Measurements from ENCODE around the gene DGKE.

DGKE gene

DNA sequence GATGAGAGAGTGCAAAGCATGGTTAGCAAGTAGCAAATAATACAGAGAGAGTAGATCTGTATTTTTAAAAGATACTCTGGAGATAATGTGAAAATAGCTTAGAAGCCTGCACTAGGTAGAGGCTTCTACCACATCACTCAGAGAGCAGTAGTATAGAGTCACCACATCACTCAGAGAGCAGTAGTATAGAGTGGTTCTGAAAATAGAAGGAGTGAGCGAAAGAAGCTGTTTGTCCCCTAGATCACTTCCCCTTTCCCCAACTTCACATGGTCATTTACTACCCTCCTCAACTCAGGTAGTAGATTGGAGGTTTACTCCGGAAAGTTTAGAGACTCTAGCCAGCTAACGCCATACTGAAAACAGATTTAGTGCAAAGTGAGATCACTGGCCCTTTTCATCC, 17.1 kb downstream of the DGKE start:
- no peak for DNase-seq

DNA sequence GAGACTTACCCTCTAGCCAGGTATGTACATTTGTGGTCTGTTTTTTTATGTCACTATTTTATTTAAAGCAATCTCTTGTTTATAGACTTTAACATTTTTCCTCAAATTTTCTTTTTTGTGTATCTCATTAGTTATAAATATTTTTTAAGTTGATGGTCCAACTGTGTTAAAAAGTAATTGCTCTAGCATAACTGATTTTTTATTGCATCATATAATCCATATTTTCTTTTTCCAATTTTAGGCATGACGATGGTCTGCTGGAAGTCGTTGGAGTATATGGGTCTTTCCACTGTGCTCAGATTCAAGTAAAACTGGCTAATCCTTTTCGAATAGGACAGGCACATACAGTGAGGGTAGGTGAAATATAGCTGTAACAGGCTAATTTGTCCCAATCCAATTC, 27.9 kb downstream of the DGKE start:
- no peak for DNase-seq

DNA sequence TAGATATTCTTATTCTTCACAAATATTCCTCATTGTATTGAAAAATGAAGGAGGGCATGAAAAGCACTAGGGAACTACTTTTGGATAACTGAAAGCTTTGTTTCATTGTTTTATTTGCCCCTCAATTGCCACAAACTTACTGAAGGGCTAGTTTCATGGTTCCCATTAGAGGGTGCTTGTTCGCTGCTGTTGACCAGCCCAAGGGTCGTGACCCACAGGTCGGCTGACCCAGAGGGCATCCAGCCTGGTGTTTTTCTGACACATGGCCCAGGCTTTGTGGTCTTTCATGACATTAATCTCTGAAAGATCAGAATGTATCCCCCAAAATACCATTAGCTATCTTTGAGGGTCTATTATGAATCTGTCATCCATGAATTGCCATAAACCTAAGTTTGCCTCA, 30.0 kb downstream of the DGKE start:
- DNase-seq, result no peak

DNA sequence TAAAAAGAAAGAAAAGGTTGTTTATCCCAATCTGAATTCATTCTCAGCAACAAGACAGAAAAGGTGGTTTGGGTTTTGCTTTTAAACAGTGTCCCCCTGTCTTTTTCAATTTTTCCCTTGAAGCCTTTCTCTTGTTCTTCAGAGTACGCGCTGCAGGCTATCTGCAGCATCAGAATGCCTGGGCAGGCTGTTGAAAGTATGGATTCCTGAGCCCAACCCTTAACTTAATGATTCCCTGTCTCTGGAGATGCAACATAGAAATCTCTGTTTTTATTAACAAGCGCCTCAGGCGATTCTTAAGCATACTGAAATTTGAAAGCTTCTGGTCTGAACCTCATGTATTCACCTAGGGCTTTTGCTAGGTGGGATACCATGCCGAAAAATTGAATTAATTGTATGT, 32.1 kb downstream of the DGKE start:
- DNase-seq, result no peak

DNA sequence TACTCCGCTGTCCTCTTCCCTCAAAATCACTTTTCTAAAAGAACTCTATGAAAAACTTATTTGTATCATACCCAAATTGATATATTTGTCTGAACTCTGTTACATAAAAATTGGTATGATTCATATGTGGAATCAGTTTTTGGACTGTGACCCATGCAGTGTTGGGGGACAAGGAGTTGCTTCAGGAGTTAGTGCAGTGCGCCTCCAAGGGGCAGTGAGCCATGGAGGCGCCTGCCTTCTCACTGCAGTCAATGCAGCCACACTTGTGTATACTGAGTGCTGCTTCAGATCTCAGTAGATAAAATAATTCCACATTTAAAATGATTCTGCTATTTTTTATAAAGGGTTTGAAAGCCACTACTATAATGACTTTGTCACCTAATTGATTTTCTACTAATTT, 32.5 kb downstream of the DGKE start:
- no peak for DNase-seq

DNA sequence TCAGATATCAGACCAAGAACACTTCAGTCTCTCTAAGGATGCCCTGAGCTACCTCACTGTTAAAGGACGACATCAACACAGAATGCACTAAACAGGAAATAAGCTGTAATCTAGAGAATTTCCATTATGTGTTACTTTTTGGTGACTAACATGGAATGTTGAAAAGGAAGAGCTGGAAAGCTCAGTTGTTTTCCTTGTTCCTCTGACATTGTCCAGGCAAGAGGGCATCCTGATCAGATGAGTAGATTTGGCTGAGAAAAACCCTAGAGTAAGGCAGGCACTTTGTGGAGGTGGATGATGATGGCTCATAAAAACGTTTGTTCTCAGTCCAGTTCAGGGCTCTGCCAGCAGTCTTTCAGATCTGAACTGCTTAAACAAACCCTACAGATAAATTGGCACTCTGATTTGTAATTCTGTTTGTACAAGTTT, 34.0 kb downstream of the DGKE start:
- DNase-seq, result no peak

DNA sequence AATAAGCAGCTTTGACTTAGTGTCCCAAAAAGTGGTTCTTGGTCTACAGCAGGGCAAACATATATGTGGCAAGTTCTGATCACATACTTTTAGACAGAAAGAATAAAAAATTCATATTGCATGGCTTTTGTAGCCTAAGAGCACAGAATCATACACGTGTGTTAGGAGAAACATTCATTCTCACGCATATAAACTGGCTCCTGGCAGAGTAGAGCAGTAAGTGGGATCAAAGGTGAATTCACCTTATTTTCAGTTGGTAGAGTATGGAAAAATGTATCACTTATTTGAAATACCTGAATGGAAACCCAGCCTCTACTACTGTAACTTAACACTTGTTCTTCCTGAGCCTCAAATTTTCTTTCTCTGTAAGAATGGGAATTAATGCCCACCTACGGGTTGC, 34.8 kb downstream of the DGKE start:
- DNase-seq, result no peak

DNA sequence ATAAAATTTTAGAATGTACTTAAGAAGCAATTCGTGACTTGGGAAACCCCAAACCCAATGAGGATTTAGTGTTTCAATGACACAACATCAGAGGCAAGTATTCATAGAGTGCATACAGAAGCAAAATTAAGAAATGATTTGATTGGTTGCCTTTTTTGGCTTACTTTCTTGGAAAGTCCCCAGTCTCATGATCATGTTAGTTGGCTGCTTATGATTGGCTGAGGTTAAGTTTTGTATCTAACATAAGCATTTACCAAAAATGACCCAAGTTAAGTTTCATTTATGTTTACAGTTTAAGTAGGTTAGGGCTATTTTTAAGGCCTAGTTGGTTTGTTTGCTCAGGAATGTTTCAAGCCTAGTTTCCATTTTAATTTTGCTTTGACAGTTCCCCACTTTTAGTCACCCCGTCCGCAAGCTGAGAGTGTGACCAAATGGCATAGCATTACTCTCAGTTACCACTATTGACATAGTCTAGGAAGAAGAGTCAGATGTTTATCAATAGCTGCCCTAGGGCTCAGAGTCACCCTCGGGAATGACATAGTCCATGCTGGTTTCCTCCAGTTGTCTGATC, 36.2 kb downstream of the DGKE start:
- DNase-seq, result no peak

DNA sequence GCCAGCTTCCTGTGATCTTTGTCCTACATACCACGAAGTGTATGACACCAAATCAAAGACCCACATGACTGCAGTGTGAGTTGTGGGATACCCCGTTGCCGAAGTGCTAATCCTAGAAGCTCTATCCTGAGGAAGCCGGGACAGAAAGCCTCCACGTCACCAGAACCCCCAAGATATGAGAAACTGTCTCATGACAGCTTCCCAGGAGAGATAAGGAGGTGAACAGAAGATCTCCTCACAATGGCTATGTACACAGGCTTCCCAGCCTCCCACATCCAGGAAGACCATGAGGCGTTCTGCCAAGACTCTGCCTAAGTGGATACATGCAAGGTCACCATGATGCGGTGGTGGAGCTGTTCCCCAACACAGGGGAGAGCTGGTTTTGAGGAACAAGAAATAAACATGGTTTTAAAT, 42.8 kb downstream of the DGKE start:
- no peak for DNase-seq

DNA sequence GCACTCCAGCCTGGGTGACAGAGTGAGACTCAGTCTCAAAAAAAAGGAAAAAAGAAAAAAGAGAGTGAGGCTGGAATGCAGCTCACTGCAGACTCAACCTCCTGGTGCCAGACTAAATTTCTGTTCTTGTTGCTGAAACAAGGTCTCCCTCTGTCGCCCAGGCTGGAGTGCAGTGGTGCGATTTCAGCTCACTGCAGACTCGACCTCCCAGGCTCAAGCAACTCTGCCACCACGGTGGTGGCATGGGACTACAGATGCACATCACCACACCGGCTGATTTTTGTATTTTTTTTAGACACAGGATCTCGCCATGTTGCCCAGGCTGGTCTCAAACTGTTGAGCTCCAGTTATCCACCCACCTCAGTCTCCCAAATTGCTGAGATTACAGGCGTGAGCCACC, 45.3 kb downstream of the DGKE start:
- no peak for DNase-seq

DNA sequence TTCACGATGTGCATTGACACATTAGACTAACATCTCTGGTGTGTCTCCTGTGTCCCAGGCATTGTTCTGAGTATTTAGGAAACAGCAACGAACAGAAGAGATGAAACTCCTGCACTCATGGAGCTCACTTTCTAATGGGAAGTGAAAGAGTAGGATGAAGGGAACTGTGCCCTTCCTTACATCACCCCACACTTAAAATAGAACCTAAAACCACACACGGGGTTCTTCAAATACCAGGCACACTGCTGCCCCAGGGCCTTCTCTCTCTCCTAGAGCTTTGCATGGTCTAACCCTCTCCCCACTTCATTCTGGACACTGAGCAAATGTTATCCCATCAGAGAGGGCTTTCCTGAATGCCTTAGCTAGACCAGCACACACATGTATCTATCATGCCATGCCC, 46.2 kb downstream of the DGKE start:
- no peak for DNase-seq

DNA sequence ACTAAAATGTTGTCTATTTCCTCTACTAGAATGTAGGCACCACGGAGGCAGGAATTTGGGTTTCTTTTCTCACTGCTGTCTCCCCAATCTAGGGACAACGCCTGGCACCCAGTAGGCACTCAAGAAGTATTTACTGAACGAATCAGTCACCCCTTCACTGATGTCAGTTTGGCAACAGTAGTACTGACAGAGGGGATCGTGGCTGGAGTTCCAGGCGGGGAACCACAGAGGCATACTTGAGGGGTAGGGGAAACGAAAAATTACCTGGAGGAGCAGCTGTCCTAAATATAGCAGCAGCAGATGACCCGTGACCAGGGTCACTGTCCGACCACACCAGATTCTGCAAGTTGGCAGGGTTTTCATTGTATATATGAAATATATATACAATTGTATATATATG, 46.6 kb downstream of the DGKE start:
- no peak for DNase-seq

DNA sequence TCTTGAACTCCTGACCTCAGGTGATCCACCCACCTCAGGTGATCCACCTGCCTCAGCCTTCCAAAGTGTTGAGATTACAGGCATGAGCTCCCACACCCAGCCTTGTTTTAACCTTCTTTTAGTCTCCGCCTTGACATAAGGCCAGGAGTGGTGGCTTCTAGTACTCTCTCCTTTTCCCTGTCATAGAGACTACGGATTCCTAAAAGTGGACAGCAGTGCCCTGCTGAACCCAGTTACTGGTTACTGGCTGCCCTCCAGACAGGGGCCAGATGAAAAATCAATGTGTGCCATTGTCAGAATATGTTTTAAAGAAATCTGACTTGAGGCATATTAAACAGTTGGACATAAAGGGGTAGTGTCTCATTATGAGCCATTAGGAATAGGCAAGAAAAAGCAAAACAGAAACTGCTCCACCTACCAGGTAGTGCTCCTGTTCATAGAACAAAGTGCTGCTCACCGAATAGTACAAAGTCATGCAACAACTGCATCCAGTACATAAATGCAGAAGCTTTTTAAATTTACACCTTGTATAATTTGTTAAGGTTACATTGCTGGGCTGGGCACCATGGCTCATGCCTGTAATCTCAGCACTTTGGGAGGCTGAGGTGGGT, 47.8 kb downstream of the DGKE start:
- no peak for DNase-seq

DNA sequence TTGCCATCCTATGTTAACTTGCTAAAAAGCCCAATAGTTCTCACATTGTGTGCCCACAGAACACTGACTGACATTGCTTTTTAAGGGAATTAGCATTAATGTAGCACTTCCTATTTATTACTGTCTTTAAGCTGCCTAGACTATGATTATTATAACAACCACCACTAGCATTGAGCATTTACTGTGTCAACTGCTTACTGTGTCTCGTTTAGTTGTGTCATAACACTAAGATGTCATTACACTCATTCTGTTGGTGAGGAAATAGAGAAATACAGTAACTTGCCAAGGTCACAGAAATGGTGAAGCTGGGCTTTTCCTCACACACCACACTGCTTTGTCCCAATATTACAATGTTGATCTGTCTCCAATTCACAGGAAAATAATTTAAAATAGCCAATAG, 49.7 kb downstream of the DGKE start:
- no peak for DNase-seq

DNA sequence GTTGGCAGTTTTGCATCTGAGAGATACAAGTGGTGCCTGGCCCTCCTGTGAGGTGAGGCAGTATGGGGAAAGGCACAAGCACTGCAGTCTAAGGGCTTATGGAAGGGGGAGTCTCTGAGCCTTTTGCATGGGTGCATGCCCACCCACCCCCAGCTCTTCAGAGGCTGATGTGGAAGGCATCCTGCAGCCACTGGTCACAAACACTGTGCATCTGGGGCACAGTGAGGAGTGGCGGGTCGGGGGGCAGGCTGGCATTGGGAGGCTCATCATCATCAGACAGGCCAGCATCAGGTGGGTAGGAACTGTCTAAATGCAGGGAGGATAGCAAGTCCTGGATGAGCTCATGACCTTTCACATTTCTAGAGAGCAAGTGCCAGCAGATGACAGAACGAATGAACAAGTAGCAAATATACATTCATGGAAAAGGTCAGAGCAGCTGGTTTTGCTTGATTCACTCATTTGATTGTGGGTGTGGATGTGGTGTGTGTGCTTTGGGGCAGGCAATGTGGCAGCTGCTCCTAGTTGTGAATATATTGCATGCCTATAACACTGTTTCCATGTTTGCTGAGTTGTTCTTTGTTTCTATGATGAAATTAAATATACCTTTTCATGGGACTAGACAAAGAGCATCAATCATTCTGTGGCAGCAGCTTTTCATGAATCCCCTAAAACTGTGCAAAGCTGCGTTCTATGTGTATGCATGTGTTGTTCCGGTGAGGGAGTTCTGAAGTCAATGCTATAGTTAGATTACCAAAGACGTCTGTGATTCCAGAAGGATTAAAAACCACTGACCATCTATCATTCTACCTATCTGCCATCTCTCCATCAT, 50.7 kb downstream of the DGKE start:
- no peak for DNase-seq

DNA sequence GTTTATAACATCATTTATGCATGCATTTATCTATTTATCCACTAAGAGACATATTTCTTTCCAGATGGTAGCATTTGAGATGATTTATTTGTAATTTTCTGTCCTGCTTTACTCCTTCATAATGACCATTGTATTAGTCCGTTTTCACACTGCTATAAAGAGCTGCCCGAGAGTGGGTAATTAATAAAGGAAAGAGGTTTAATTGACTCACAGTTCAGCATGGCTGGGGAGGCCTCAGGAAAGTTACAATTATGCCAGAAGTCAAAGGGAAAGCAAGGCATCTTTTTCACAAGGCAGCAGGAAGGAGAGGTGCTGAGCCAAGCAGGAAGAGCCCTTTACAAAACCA, 51.3 kb downstream of the DGKE start:
- no peak for DNase-seq

DNA sequence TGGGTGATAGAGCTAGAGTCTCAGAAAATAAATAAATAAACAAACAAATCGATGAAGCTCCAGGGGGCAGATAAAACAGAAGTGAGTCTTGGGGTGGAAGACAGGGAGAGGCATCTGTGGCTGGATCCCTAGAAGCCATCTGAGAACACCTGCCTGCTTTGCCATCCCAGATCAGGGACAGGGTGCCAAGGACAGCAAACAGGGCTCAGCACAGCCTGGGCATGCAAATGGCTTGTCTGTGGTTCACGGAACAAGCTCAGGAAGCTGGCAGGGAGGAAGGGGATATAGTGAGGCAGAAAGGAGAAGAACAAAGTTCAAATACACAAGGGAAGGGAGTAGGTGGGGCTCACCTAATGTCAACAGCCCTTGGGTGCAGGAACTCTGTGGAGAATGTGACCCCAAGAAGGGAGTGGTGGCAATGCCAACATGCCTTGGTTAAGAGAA, 52.4 kb downstream of the DGKE start:
- DNase-seq, result no peak

DNA sequence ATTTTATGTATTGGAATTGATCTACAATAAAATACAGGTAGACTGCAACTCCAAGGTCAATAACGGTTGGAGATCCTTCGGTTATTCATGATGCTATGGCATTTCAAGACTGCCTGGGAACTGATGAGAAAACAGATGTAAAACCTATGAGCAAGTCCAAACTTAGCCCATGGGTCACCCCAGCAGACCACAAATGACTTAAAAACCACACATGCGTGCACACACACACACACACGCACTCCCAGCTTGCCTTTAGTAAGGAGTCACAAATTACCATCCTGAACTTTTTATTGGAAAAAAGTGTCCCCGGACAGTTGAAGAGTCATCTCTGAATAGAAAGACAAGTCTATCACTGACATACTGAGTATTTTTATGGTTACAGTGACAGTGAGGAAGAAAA, 53.2 kb downstream of the DGKE start:
- DNase-seq, result no peak

DNA sequence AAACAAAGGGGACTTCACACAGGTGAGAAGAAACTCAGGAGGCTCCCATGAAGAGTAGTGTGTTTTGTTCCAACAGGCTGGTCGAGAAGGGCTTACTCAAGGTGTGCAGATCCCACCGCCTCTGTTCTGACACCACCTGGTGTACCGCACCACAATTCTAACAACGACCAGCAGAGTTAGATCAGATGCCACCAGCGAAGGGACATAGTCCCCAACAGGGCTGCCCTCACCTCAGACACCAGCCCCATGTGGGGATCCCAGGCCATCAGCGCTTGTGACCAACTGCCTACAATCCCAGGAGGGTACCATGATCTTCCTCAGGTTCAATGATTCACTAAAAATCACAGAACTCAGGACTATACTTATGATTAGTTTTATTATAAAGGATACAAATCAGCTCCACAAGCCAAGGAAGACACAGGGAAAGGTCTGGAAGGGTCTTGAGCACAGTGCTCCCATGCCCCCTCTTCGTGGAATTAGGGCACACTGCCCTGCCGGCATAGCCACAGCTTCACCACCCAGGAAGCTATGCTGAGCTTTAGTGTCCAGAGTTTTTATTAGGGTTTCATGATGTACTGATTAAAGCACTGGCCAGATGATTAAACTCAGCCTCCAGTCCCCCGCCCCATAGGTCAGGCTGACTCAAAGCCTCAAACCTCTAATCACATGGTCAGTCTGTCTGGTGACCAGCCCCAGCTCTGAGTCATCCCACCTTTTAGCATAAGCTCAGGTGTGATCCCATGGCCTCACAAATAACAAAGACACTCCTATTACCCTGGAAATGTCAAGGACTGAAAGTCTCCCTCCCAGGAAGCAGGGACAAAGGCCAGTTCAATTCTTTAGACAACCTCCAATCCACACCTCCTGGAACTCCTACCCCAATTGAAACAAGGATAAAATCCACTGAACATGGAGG, 53.9 kb downstream of the DGKE start:
- no peak for DNase-seq

DNA sequence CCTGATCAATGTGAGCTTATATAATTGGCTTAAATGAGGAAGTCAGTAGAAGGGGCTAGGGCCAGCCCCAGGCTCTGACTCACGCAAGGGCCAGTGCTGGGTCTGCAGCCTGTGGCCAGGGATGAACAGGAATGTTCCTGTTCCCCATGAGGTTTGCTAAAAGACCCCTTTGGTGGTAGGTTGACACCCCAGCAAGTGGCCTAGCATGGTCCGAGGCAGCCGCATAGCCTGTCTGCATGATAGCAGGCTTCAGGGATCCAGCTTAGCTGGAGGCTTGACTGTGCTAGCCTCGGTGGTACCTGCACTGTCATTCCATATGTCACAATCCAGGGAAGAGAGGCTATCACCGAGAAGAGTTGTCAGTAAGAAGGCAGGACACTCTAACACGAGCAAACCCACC, 56.4 kb downstream of the DGKE start:
- no peak for DNase-seq

DNA sequence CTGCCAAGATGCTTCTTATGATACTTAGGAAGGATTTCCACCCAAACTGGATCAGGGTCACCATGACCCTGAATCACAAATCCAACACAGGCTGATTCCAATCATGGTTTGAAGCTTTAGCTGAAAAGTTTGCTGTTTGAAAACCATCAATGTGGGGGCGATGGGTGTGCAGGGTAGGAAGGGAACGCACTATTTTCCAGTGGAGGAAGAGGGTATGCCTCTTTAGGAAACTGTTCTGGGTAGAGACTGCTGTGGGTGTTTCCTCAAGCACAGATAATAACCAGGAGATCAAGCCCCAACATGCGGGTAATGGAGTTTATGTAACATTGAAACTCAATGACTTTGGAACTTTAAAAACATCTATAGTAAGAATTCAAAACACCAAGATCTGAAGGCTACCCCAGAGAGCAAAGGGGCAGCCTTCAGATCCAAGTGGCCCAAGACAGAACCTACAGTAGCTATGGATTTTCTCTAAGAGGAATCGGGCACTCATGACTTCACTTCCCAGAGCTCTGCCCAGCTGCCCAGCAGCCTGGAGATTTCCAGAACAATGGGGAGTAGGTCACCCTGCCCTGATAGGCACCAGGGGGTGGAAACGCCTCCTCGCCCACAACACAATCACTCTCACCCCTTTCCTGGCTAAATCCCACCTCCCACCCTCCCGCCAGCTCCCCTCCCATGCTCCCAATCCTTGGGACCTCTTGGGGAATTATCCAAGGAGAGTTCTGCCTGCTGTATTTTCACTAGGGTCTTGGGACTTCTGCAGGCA, 57.1 kb downstream of the DGKE start:
- DNase-seq, result no peak

DNA sequence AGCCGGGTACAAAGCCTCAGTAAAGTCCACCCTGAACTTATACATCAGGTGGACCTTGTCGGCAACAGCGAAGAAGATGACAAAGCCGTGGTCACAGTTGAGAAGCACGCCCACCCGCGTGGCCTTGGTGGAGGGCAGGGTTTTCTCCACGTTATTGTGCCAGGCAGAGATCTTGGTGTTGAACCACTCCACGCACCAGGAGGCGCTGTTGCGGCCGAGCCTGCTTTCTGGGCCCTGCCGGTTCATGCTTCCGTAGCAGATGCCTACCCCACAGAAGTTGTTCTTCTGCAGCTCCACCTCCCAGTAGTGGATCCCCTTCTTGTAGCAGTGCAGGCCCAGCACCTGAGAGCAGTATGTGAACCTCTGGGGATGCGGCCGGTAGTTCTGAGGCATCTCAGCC, 57.8 kb downstream of the DGKE start:
- no peak for DNase-seq

DNA sequence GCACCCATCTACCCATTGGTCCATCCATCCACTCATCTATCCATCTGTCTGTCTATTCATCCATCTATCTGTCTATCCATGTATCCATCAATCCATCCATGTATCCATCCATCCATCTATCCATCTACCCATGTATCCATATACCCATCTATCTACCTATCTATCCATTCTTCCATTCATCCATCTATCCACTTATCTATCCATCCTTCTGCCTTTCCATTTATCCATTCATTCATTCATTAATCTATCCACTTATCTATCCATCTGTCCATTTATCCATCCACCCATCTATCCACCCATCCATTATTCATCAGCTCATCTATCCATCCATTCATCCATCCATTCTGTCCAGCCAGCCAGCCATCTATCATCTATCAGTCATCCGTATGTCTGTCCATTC, 58.4 kb downstream of the DGKE start:
- DNase-seq, result no peak

Data from eye (tissue), 1 donor.